ENCODE data around the gene RPTOR. TPM values are rescaled to one million over a fixed set of nuclear protein-coding genes. Genes with fewer than 3 reads are reported as not detected.
"Not testable (repeated sequence)": the region's sequence is repeated elsewhere in the genome, so short reads cannot be mapped to it uniquely, and the experiment has no call there.

RPTOR gene
- total RNA-seq, 1 experiment from 2014 or later, result 25.1 TPM

DNA sequence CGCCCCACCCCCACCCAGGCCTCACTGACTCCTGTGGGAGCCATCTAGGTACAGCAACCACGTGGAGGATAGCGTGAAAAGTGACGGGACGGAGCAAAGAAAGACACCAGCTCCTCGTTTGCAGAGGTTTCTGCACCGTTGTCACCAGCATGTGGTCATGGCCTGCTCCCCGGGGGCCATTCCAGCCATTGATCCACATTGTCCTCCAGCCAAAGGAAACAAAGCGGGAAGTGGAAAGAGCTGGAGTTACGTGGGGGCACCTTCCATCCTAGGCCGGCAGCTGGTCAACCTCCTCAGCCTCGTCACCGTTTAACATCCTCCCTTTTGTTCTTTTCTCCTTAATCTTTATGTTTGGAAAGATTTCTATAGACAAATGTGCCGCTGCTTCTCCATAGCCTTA lies 153.7 kb downstream of the RPTOR start:
- Mint-ChIP-seq H3K36me3 (ENCODE audit: insufficient read depth in 1 of 3, low read depth in 3 of 3) (peaks cover 5 to 12% (median 12%) of the 10 kb centered on the region in 3 experiments), H3K4me1 (peaks cover 59 to 65% of the 10 kb centered on the region in 2 experiments), H3K27ac (no peak overlapping the region), H3K27me3 (ENCODE audit: low read depth) (no peaks in the 10 kb centered on the region), H3K4me3 (no peak overlapping the region), H3K9me3 (peaks cover 11 to 12% of the 10 kb centered on the region in 2 experiments)
- Histone ChIP-seq H3K79me2 (ENCODE audit: insufficient read depth, low read length) (peaks cover 4% of the 10 kb centered on the region; the same call in 1 of the 2 replicates), H3K79me1 (ENCODE audit: insufficient read depth, low read depth, low read length, poor library complexity, severe bottlenecking) (no peaks in the 10 kb centered on the region), H2AK5ac (ENCODE audit: insufficient read length, low read length) (no peak overlapping the region), H4K8ac (replicated peaks; ENCODE audit: insufficient read length, low read depth, low read length) (no peak overlapping the region), H3K9ac (ENCODE audit: extremely low read depth, insufficient read length, low read length) (no peak overlapping the region), H4K5ac (ENCODE audit: insufficient read length, low read depth, low read length) (no peak overlapping the region), H2BK15ac (ENCODE audit: low read depth, low read length) (no peak overlapping the region), H2BK5ac (ENCODE audit: insufficient read length, low read length) (no peak overlapping the region), H3K4me1 (ENCODE audit: insufficient read depth, low read length) (no peaks in the 10 kb centered on the region; the same call in 1 of the 2 replicates), H4K20me1 (ENCODE audit: control insufficient read depth, insufficient read depth, insufficient read length) (peaks cover 6% of the 10 kb centered on the region), H3K56ac (ENCODE audit: insufficient read length, low read depth, low read length) (no peak overlapping the region), H2BK20ac (ENCODE audit: low read depth, low read length, poor library complexity, severe bottlenecking) (no peak overlapping the region), H2BK12ac (ENCODE audit: insufficient read length, low read depth, low read length) (no peak overlapping the region), H2AFZ (ENCODE audit: low read length) (no peak overlapping the region), H3K27ac (ENCODE audit: insufficient read length, low read depth, low read length) (no peak overlapping the region), H3K4me2 (ENCODE audit: insufficient read depth, insufficient read length, low read length) (no peak overlapping the region), H3K9me3 (ENCODE audit: control insufficient read depth, low read depth, low read length) (no peaks in the 10 kb centered on the region), H3K4ac (ENCODE audit: low read depth, low read length) (no peak overlapping the region), H3T11ph (ENCODE audit: low read length) (no peak overlapping the region), H3K23ac (ENCODE audit: insufficient read length, low read depth, low read length) (no peak overlapping the region), H3K27me3 (ENCODE audit: insufficient read depth, low read length) (no peaks in the 10 kb centered on the region), H3K23me2 (ENCODE audit: insufficient read length, low read depth, low read length, poor library complexity, severe bottlenecking) (no peaks in the 10 kb centered on the region), H2BK120ac (ENCODE audit: low read depth, low read length, poor library complexity, severe bottlenecking) (no peak overlapping the region), H3K18ac (ENCODE audit: insufficient read length, low read depth, low read length) (no peak overlapping the region), H4K91ac (ENCODE audit: insufficient read length, low read depth, low read length) (no peak overlapping the region), H3K14ac (ENCODE audit: insufficient read depth, low read length) (no peak overlapping the region)
- no peak for DNase-seq
- no CpG with 5 or more reads among the region's 14 CpGs for WGBS (ENCODE audit: extremely low coverage, insufficient read length, low lambda C conversion rate)
- TF ChIP-seq, protein P1, sequence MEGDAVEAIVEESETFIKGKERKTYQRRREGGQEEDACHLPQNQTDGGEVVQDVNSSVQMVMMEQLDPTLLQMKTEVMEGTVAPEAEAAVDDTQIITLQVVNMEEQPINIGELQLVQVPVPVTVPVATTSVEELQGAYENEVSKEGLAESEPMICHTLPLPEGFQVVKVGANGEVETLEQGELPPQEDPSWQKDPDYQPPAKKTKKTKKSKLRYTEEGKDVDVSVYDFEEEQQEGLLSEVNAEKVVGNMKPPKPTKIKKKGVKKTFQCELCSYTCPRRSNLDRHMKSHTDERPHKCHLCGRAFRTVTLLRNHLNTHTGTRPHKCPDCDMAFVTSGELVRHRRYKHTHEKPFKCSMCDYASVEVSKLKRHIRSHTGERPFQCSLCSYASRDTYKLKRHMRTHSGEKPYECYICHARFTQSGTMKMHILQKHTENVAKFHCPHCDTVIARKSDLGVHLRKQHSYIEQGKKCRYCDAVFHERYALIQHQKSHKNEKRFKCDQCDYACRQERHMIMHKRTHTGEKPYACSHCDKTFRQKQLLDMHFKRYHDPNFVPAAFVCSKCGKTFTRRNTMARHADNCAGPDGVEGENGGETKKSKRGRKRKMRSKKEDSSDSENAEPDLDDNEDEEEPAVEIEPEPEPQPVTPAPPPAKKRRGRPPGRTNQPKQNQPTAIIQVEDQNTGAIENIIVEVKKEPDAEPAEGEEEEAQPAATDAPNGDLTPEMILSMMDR (conservative IDR thresholded peaks at IDR 0.05), result no peak

DNA sequence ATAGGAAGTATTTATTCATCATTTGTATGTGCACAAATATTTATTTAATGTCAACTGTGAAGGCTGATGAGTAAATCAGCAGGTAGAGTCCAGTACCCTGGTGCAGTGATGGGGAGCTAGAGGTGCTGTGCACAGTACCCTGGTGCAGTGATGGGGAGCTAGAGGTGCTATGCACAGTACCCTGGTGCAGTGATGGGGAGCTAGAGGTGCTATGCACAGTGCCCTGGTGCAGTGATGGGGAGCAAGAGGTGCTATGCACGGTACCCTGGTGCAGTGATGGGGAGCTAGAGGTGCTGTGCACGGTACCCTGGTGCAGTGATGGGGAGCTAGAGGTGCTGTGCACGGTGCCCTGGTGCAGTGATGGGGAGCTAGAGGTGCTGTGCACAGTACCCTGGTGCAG lies 154.6 kb downstream of the RPTOR start:
- not testable (repeated sequence) for H2BK5ac ChIP-seq (ENCODE audit: insufficient read length, low read length); H3K23ac ChIP-seq (ENCODE audit: insufficient read length, low read depth, low read length); H3K79me2 ChIP-seq (ENCODE audit: insufficient read depth, low read length); H2BK15ac ChIP-seq (ENCODE audit: low read depth, low read length); H2AK5ac ChIP-seq (ENCODE audit: insufficient read length, low read length); H3K18ac ChIP-seq (ENCODE audit: insufficient read length, low read depth, low read length); H3K4me1 ChIP-seq (ENCODE audit: insufficient read depth, low read length); H3K56ac ChIP-seq (ENCODE audit: insufficient read length, low read depth, low read length); DNase-seq; H4K91ac ChIP-seq (ENCODE audit: insufficient read length, low read depth, low read length); H3K14ac ChIP-seq (ENCODE audit: insufficient read depth, low read length); H3K27me3 Mint-ChIP-seq (ENCODE audit: low read depth); H3K4me2 ChIP-seq (ENCODE audit: insufficient read depth, insufficient read length, low read length); H3K27ac Mint-ChIP-seq; H3K4ac ChIP-seq (ENCODE audit: low read depth, low read length); H2BK12ac ChIP-seq (ENCODE audit: insufficient read length, low read depth, low read length); H3K9me3 ChIP-seq (ENCODE audit: control insufficient read depth, low read depth, low read length); H4K5ac ChIP-seq (ENCODE audit: insufficient read length, low read depth, low read length); H2BK20ac ChIP-seq (ENCODE audit: low read depth, low read length, poor library complexity, severe bottlenecking); H3K27ac ChIP-seq (ENCODE audit: insufficient read length, low read depth, low read length); H2BK120ac ChIP-seq (ENCODE audit: low read depth, low read length, poor library complexity, severe bottlenecking); H3T11ph ChIP-seq (ENCODE audit: low read length); H3K79me1 ChIP-seq (ENCODE audit: insufficient read depth, low read depth, low read length, poor library complexity, severe bottlenecking); H4K20me1 ChIP-seq (ENCODE audit: control insufficient read depth, insufficient read depth, insufficient read length); H4K8ac ChIP-seq (replicated peaks; ENCODE audit: insufficient read length, low read depth, low read length); H3K9ac ChIP-seq (ENCODE audit: extremely low read depth, insufficient read length, low read length); H3K27me3 ChIP-seq (ENCODE audit: insufficient read depth, low read length); H2AFZ ChIP-seq (ENCODE audit: low read length); H3K4me3 Mint-ChIP-seq; H3K23me2 ChIP-seq (ENCODE audit: insufficient read length, low read depth, low read length, poor library complexity, severe bottlenecking)
- peaks cover 11 to 12% of the 10 kb centered on the region in 2 experiments for H3K9me3 Mint-ChIP-seq
- WGBS (ENCODE audit: extremely low coverage, insufficient read length, low lambda C conversion rate), result no CpG with 5 or more reads among the region's 3 CpGs
- H3K36me3 Mint-ChIP-seq (ENCODE audit: insufficient read depth in 1 of 3, low read depth in 3 of 3), result peaks cover 5 to 12% (median 12%) of the 10 kb centered on the region in 3 experiments
- peaks cover 50 to 62% of the 10 kb centered on the region in 2 experiments for H3K4me1 Mint-ChIP-seq

Measured in H9 (cell line).